ENCODE measurements around the gene TSPAN15.
"Not testable (repeated sequence)": the region's sequence is repeated elsewhere in the genome, so short reads cannot be mapped to it uniquely, and the experiment has no call there.

The TSPAN15 gene

GRCh38 chr10:69446650-69447151, 4.6 kb upstream of the TSPAN15 start:
- peak; percentile 73 for DNase-seq (ENCODE audit: low read depth)

GRCh38 chr10:69449841-69450240, 1.4 kb upstream of the TSPAN15 start:
- DNase-seq (ENCODE audit: low read depth) = no peak

GRCh38 chr10:69450395-69450794, 870 bp upstream of the TSPAN15 start:
- DNase-seq (ENCODE audit: low read depth) = not testable (repeated sequence)

GRCh38 chr10:69451784-69452251, 553 bp downstream of the TSPAN15 start:
- DNase-seq (ENCODE audit: low read depth) = no peak

GRCh38 chr10:69452676-69453415, 1.6 kb downstream of the TSPAN15 start:
- DNase-seq (ENCODE audit: low read depth) = no peak

- no peak for DNase-seq (ENCODE audit: low read depth)
Observed at GRCh38 chr10:69453795-69454194, 2.5 kb downstream of the TSPAN15 start.

GRCh38 chr10:69455006-69455763, 3.9 kb downstream of the TSPAN15 start:
- DNase-seq (ENCODE audit: low read depth) = no peak

GRCh38 chr10:69456880-69457693, 5.8 kb downstream of the TSPAN15 start:
- DNase-seq (ENCODE audit: low read depth) = no peak

- DNase-seq (ENCODE audit: low read depth) = no peak
Observed at GRCh38 chr10:69457771-69458237, 6.5 kb downstream of the TSPAN15 start.

- no peak for DNase-seq (ENCODE audit: low read depth)
Observed at GRCh38 chr10:69458430-69459100, 7.3 kb downstream of the TSPAN15 start.

- no peak for DNase-seq (ENCODE audit: low read depth)
Observed at GRCh38 chr10:69459101-69459790, 8.0 kb downstream of the TSPAN15 start.

GRCh38 chr10:69459893-69460575, 8.8 kb downstream of the TSPAN15 start:
- DNase-seq (ENCODE audit: low read depth) = no peak

- no peak for DNase-seq (ENCODE audit: low read depth)
Observed at GRCh38 chr10:69460576-69461242, 9.4 kb downstream of the TSPAN15 start.

- DNase-seq (ENCODE audit: low read depth) = no peak
Observed at GRCh38 chr10:69461243-69462025, 10.2 kb downstream of the TSPAN15 start.

GRCh38 chr10:69463886-69464285, 12.6 kb downstream of the TSPAN15 start:
- no peak for DNase-seq (ENCODE audit: low read depth)

GRCh38 chr10:69464401-69464800, 13.1 kb downstream of the TSPAN15 start:
- DNase-seq (ENCODE audit: low read depth) = no peak

- DNase-seq (ENCODE audit: low read depth) = no peak
Observed at GRCh38 chr10:69464801-69465401, 13.6 kb downstream of the TSPAN15 start.

- no peak for DNase-seq (ENCODE audit: low read depth)
Observed at GRCh38 chr10:69465457-69466157, 14.3 kb downstream of the TSPAN15 start.

All from GM04503 (cell line).